ENCODE results near the gene TTC3. TPM values are rescaled to one million over a fixed set of nuclear protein-coding genes. Genes with fewer than 3 reads are reported as not detected.
"Not testable (repeated sequence)": the region's sequence is repeated elsewhere in the genome, so short reads cannot be mapped to it uniquely, and the experiment has no call there.

Gene TTC3
- polyA plus RNA-seq, 3 donors: 160 to 192 (median 180) TPM

- no peak for DNase-seq (ENCODE audit: extremely low read depth in 1 of 11, low read depth in 9 of 11, low spot score in 4 of 11)
Measured at GRCh38 chr21:37079211-37079824, 6.3 kb downstream of the TTC3 start.

- DNase-seq (ENCODE audit: extremely low read depth in 1 of 11, low read depth in 9 of 11, low spot score in 4 of 11): no peak
Measured at GRCh38 chr21:37082375-37082774, 9.3 kb downstream of the TTC3 start.

GRCh38 chr21:37082856-37083528 is 9.9 kb downstream of the TTC3 start:
- no peak for DNase-seq (ENCODE audit: extremely low read depth in 1 of 11, low read depth in 9 of 11, low spot score in 4 of 11)

GRCh38 chr21:37085726-37086125 is 12.7 kb downstream of the TTC3 start:
- DNase-seq (ENCODE audit: extremely low read depth in 1 of 11, low read depth in 9 of 11, low spot score in 4 of 11): no peak

- DNase-seq (ENCODE audit: extremely low read depth in 1 of 11, low read depth in 9 of 11, low spot score in 4 of 11): no peak
Measured at GRCh38 chr21:37087188-37087587, 14.1 kb downstream of the TTC3 start.

GRCh38 chr21:37088186-37088735 is 15.2 kb downstream of the TTC3 start:
- no peak for DNase-seq (ENCODE audit: extremely low read depth in 1 of 11, low read depth in 9 of 11, low spot score in 4 of 11)

GRCh38 chr21:37093977-37094376 is 20.9 kb downstream of the TTC3 start:
- no peak for DNase-seq (ENCODE audit: extremely low read depth in 1 of 11, low read depth in 9 of 11, low spot score in 4 of 11)

- DNase-seq (ENCODE audit: extremely low read depth in 1 of 11, low read depth in 9 of 11, low spot score in 4 of 11): no peak
Measured at GRCh38 chr21:37095821-37096220, 22.8 kb downstream of the TTC3 start.

GRCh38 chr21:37098751-37099150 is 25.7 kb downstream of the TTC3 start:
- DNase-seq (ENCODE audit: extremely low read depth in 1 of 11, low read depth in 9 of 11, low spot score in 4 of 11): no peak

GRCh38 chr21:37100316-37100715 is 27.3 kb downstream of the TTC3 start:
- no peak for DNase-seq (ENCODE audit: extremely low read depth in 1 of 11, low read depth in 9 of 11, low spot score in 4 of 11)

- DNase-seq (ENCODE audit: extremely low read depth in 1 of 11, low read depth in 9 of 11, low spot score in 4 of 11): no peak
Measured at GRCh38 chr21:37101384-37101783, 28.3 kb downstream of the TTC3 start.

GRCh38 chr21:37102746-37103145 is 29.7 kb downstream of the TTC3 start:
- DNase-seq (ENCODE audit: extremely low read depth in 1 of 11, low read depth in 9 of 11, low spot score in 4 of 11): not testable (repeated sequence)

GRCh38 chr21:37106998-37107397 is 33.9 kb downstream of the TTC3 start:
- DNase-seq (ENCODE audit: extremely low read depth in 1 of 11, low read depth in 9 of 11, low spot score in 4 of 11): no peak

- not testable (repeated sequence) for DNase-seq (ENCODE audit: extremely low read depth in 1 of 11, low read depth in 9 of 11, low spot score in 4 of 11)
Measured at GRCh38 chr21:37111029-37111428, 38.0 kb downstream of the TTC3 start.

- not testable (repeated sequence) for DNase-seq (ENCODE audit: extremely low read depth in 1 of 11, low read depth in 9 of 11, low spot score in 4 of 11)
Measured at GRCh38 chr21:37114301-37114700, 41.2 kb downstream of the TTC3 start.

GRCh38 chr21:37116459-37116858 is 43.4 kb downstream of the TTC3 start:
- DNase-seq (ENCODE audit: extremely low read depth in 1 of 11, low read depth in 9 of 11, low spot score in 4 of 11): not testable (repeated sequence)

- no peak for DNase-seq (ENCODE audit: extremely low read depth in 1 of 11, low read depth in 9 of 11, low spot score in 4 of 11)
Measured at GRCh38 chr21:37117204-37117603, 44.1 kb downstream of the TTC3 start.

GRCh38 chr21:37118187-37118826 is 45.3 kb downstream of the TTC3 start:
- no peak for DNase-seq (ENCODE audit: extremely low read depth in 1 of 11, low read depth in 9 of 11, low spot score in 4 of 11)

- DNase-seq (ENCODE audit: extremely low read depth in 1 of 11, low read depth in 9 of 11, low spot score in 4 of 11): no peak
Measured at GRCh38 chr21:37119421-37120218, 46.6 kb downstream of the TTC3 start.

All from renal cortex interstitium (tissue), 11 donors.